K562 (cell line): ENCODE measurements around the gene GLIS2. TPM values are rescaled to one million over a fixed set of nuclear protein-coding genes. Genes with fewer than 3 reads are reported as not detected.

Source experiments
- EGR1 ChIP-seq: fragments of 450-650 bp; conservative IDR thresholded peaks from 2 replicates; pipeline ENCODE4 v1.6.1; 2017; ENCODE audit warnings: mild to moderate bottlenecking
- HDAC1 ChIP-seq, 2 experiments: fragments of 450-650 bp; IDR thresholded peaks; 2 replicates each; pipeline ENCODE4 v1.6.1; 2016 to 2017; ENCODE audit warnings: inconsistent platforms in 1 of 2, mild to moderate bottlenecking in 1 of 2, moderate library complexity in 1 of 2
- MXD1 ChIP-seq: fragments of 250-450 bp; sonication (Bioruptor Pico); IDR thresholded peaks from 2 replicates; pipeline ENCODE4 v1.8.0; 2021; ENCODE audit warnings: borderline replicate concordance, mild to moderate bottlenecking, moderate library complexity; ENCODE audit not compliant: poor library complexity, severe bottlenecking
- PCBP1 ChIP-seq: fragments of 200-400 bp; formaldehyde crosslinking; IDR thresholded peaks from 2 replicates; pipeline ENCODE4 v1.6.1; 2018; ENCODE audit warnings: mild to moderate bottlenecking, low read depth, low read length; ENCODE audit not compliant: poor library complexity, severe bottlenecking
- SAP30 ChIP-seq: fragments of 200-600 bp; sonication (generic); IDR thresholded peaks from 2 replicates; pipeline ENCODE4 v1.6.1; 2012; ENCODE audit warnings: borderline replicate concordance, low read depth, mild to moderate bottlenecking, moderate library complexity, low read length, control low read depth, inconsistent platforms; ENCODE audit not compliant: insufficient read depth, poor library complexity, severe bottlenecking
- USF2 ChIP-seq: sonication (generic); formaldehyde crosslinking; IDR thresholded peaks from 2 replicates; pipeline ENCODE4 v1.5.0; 2020; ENCODE audit warnings: missing genetic modification reagents
- VEZF1 ChIP-seq: fragments of 200-800 bp; sonication (Bioruptor generic); IDR thresholded peaks from 2 replicates; pipeline ENCODE4 v1.6.1; 2017; ENCODE audit warnings: missing genetic modification characterization, missing compliant biosample characterization
- YY1 ChIP-seq, 3 experiments: IDR thresholded peaks; 2 replicates each; pipeline ENCODE4 v1.6.1; 2011; ENCODE audit warnings: low read length in 2 of 3, mild to moderate bottlenecking in 2 of 3, moderate library complexity in 2 of 3, borderline replicate concordance in 1 of 3, control low read depth in 1 of 3, low read depth in 1 of 3; ENCODE audit not compliant: insufficient read depth in 3 of 3, insufficient replicate concordance in 2 of 3, control insufficient read depth in 1 of 3, insufficient read length in 1 of 3; ENCODE audit errors: extremely low read depth in 1 of 3
- ZBTB40 ChIP-seq, 2 experiments: fragments of 450-650 bp in 1 of 2; sonication (generic) in 1 of 2; formaldehyde crosslinking in 1 of 2; IDR thresholded peaks; 2 replicates each; pipeline versions ENCODE4 v1.7.1 to v1.9.0; 2016 to 2022; ENCODE audit warnings: inconsistent platforms in 1 of 2, mild to moderate bottlenecking in 1 of 2, missing genetic modification reagents in 1 of 2
- polyA plus RNA-seq, 8 experiments: library from polyadenylated mRNA; depleted of rRNA in 4 of 8; stranded (reverse) in 5 of 8; unstranded in 3 of 8; fragments of >200 nt; fragmentation: Nextera tagmentation in 2 of 8; fragmentation: Illumina TruSeq in 1 of 8; extraction: Ambion mirVana in 2 of 8; extraction: Trizol in 1 of 8; gene quantifications; 2 replicates each; pipeline versions ENCODE4 v1.2.1 to v1.2.3, GENCODE V29; 2011 to 2014; ENCODE audit warnings: inconsistent platforms in 1 of 8, missing spikeins in 1 of 8
- total RNA-seq, 7 experiments: library from RNA; depleted of rRNA in 6 of 7; stranded (reverse); fragments of >200 nt in 6 of 7; fragmentation: Illumina TruSeq in 2 of 7; extraction: Trizol in 2 of 7; gene quantifications; 2 replicates each; pipeline versions ENCODE4 v1.2.1 to v1.2.3, GENCODE V29; 2011 to 2021; ENCODE audit warnings: low replicate concordance in 1 of 7

GLIS2 gene
- total and polyA plus RNA-seq, 9 of the 15 experiments (the other 6 are each of a cell fraction or from before 2014, with no cell fraction given): 0.10 to 9.0 (median 0.57) TPM

GRCh38 chr16:4272114-4272956 is 43.5 kb upstream of the GLIS2 start (continued):
- no peak for TF ChIP-seq ZBTB40 (IDR thresholded peaks at IDR 0.05)
- TF ChIP-seq ZBTB40 (CRISPR knock-in tag; IDR thresholded peaks at IDR 0.05): no peak
- TF ChIP-seq PCBP1: peak; percentile 62
- peak; percentile 95 for TF ChIP-seq SAP30
- peak; percentile 35 for TF ChIP-seq MXD1
- TF ChIP-seq USF2 (CRISPR knock-in tag): peak; percentile 40; the same call in 1 of the 2 replicates
- TF ChIP-seq HDAC1 (IDR thresholded peaks at IDR 0.05): peak in 1 of 2 experiments; percentile 85; a peak in 2 of 4 replicates
- TF ChIP-seq EGR1: peak; percentile 51; the same call in 1 of the 2 replicates
- TF ChIP-seq VEZF1 (CRISPR knock-in tag): peak; percentile 83
- TF ChIP-seq YY1 (IDR thresholded peaks at IDR 0.05; ENCODE audit: borderline replicate concordance in 1 of 3, control insufficient read depth in 1 of 3, extremely low read depth in 1 of 3, insufficient read depth in 3 of 3, insufficient read length in 1 of 3, insufficient replicate concordance in 2 of 3, low read depth in 1 of 3, low read length in 2 of 3): peak in 2 of 3 experiments; percentile 21 to 66
